ENCODE data around the gene RAB22A.

The RAB22A gene

GRCh38 chr20:58303547-58303946, 6.0 kb upstream of the RAB22A start:
- no peak for DNase-seq (ENCODE audit: low read depth)

GRCh38 chr20:58305061-58305460, 4.5 kb upstream of the RAB22A start:
- DNase-seq (ENCODE audit: low read depth), result no peak

DNA sequence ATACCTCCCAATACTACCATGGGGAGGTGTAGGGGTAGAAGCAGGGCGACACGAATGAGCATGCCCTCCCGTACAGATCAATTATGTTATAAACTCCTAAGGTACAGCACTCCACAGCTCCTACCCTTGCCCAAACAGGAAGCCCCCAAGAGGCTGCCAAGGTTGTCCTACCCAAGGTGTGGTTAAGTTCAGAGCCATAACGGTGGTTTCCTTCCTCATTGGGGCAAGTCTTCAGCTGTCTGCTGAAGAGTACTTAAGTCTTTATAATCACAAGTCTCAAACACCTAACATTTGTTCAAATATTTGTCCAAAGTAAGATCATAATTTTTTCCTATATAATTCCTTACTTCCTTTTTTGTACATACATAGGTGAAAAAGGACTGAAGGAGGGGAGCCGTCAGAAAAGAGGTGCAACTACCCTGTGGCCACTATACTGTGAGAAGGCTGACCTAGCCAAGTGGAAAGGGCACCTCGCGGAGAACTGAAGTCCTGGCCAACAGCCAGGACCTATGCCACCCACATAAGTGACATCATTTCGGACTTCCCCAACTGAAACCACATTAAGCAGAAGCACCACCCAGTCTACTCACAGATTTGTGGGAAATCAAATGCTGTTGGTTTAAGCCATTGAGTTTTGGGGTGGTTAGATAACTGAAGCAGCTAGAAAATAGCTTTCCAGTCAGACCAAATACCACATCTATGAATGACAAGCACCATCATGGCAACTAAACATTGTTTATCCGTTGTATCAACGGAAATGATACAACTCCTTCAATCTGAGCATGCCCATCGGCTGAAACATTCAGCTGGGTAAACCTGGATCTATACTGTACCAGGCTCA, 2.9 kb upstream of the RAB22A start:
- DNase-seq (ENCODE audit: low read depth), result peak; percentile 68

DNA sequence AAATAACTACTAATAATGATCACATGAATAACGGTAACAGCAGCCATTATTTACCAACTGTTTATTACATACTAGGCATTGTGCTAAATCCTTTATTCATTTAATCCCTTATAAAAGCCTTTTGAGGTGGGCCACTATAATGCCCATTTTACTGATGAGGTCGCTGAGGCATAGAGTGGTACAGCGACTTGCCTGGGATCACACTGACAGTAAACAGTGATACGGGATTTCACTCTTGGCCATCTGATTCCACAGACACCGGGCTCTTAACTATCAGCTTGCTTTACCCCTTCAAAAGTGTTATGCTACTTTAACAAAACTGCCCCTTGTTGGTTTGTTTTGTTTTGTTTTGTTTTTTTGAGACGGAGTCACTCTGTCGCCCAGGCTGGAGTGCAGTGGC, 2.2 kb upstream of the RAB22A start:
- DNase-seq (ENCODE audit: low read depth), result no peak

DNA sequence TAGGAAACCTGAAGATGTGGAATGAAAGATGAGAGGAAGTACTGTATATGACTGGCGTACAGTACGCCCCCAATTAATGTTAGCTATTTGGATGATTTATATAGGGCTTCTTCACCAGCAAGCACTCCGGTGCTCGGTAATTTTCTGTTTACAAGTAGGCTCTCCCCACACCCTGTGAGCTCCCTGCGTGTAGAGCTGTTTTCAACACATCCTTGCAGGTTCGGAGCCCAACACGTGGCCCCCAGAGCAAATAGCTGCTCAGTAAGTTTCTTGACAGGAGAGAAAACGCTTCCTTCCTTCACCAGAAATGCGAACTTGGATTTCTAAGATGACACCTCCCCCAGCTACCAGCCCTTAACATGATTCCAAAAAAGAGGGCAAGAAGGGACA, 1.2 kb upstream of the RAB22A start:
- no peak for DNase-seq (ENCODE audit: low read depth)

DNA sequence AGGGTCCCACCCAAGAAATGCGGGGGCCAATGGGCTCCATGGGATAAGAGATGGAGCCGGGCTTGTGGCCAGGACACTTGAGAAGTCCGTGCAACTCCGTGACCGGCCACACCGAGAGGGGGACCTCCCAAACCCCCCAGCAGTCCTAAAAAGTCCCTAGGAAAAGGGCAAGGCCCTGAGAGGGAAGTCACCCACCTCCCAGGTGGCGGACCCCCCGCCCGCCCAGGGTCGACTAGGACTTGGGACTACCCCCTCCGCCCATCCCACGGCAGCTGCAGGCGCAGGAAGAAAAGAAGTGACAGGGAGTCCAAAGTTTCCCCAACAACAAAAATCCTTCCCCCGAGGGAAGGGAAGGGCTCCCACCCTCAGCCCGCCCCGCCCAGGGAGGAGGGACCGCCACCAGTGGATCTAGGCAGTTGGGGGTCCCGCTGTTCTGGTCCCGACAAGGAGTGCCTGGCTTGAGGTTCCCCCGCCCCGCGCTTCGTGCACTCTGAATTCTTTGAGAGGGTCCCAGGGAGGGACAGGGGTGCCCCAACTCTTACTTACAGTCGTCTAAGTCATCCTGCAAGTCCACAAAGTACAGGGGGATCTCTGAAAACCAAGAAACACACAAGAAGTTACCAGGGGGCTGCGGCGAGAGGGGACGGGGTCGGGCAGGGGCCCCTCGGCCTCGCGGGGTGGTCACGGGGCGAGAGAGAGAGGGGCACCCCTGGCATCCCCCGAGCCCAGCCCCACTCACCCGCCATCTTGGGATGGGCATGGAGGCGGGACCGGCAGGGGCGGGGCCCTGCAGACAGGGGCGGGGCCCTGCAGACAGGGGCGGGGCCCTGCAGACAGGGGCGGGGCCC, 611 bp upstream of the RAB22A start:
- DNase-seq (ENCODE audit: low read depth), result no peak

GRCh38 chr20:58310291-58310782, 822 bp downstream of the RAB22A start:
- DNase-seq (ENCODE audit: low read depth), result no peak

GRCh38 chr20:58312836-58313235, 3.3 kb downstream of the RAB22A start:
- no peak for DNase-seq (ENCODE audit: low read depth)

GRCh38 chr20:58313396-58313795, 3.9 kb downstream of the RAB22A start:
- DNase-seq (ENCODE audit: low read depth), result peak; percentile 13

GRCh38 chr20:58321205-58321604, 11.7 kb downstream of the RAB22A start:
- DNase-seq (ENCODE audit: low read depth), result no peak

- DNase-seq (ENCODE audit: low read depth), result no peak
These were observed 12.6 kb downstream of the RAB22A start for GRCh38 chr20:58322083-58322482.

GRCh38 chr20:58325912-58326311, 16.4 kb downstream of the RAB22A start:
- DNase-seq (ENCODE audit: low read depth), result no peak

GRCh38 chr20:58327211-58327610, 17.7 kb downstream of the RAB22A start:
- DNase-seq (ENCODE audit: low read depth), result no peak

GRCh38 chr20:58328836-58329235, 19.3 kb downstream of the RAB22A start:
- DNase-seq (ENCODE audit: low read depth), result no peak

DNA sequence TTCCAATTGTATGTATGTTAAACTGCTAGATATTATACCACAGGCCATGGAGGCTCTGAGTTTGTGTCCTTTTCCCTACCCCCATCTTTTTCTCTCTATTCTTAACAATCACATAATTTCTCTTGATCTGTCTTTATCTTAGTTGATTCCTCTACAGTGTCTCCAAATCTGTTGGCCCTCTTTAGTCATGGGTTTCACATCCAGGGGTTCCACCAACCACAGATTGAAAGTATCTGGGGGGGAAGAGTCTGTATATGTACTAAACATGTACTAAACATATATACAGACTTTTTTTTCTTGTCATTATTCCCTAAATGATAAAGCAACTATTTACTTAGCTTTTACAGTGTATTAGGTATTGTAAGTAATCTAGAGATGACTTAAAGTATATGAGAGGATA, 20.2 kb downstream of the RAB22A start:
- DNase-seq (ENCODE audit: low read depth), result no peak

DNA sequence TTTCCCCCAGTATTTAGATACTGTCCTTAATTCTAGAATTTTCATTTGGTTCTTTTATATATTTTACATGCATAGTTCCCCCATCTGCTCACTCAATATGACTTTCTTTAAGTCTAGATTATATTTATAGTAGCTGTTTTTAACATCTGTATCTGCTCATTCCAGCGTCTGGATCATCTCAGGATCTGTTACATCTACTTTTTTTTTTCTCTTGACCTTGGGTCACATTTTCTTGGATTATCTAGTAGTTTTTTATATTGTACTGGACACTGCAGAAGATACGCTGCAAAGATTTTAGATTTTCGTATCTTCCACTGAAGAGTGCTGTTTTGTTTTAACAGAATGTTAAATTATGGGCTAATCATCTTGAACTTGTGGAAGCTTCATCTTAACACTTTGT, 20.7 kb downstream of the RAB22A start:
- DNase-seq (ENCODE audit: low read depth), result no peak

DNA sequence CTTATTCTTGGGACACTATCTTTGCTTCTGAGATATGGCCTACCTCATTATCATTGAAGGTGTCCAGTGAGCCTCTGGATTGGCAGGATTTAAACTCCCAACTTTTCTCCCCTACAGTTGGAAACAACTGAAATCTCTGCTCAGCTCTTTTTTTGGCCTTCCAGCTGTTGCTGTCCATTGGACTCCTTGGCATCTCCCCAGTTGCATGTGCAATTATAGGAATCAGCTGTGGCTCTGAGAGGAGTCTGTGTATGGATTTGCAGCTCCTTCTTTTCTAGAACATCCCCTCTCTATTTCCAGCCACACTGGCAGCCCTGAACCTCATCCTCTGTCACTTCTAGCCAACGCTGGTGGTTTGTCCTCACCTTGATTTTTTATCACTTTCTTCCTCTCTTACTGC, 21.2 kb downstream of the RAB22A start:
- DNase-seq (ENCODE audit: low read depth), result no peak

DNA sequence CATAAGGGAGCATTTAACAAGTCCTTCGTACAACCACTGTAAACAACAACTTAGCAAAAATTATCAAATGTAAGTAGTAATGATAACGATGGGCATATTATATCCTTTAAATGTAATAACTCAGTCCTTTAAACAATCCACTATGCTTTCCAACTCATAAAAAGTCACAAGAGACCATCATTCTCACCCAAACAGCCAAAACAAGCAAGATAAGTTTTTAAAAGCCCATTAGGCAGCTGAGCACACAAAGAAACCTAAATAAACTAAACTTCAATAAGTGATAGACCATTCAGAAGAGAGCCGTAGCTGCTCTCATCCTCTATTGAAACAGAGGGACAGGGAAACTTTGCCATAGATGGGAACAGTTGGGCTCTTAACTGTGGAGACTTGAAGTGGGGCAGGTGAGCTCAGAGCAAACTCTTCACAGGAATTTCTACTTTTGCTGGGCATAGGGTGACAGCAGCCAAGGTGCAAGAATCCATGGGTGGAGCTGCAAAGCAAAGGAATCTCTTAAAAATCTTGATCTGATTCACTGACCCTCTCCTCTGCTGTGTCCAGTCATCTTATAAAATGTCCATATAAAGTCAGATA, 22.5 kb downstream of the RAB22A start:
- DNase-seq (ENCODE audit: low read depth), result no peak

DNA sequence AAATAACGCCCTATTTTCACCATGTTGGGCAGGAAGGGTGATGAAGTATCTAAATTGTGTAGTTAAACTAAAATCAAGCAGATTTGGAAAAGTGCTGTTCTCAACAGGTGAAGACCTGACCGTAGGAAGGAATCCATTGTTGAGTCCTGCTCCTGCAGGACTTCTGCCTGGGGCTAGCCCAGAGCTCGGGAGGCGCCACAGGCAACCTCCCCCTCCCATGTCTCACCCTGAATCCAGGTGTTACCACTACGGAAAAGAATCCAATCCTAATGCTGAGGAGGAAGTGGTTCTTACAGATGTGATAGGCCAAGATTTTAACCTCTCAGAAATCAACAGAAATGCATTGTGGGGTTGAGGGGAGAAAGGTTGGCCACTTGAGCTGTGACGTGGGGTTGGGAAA, 30.2 kb downstream of the RAB22A start:
- no peak for DNase-seq (ENCODE audit: low read depth)

- no peak for DNase-seq (ENCODE audit: low read depth)
These were observed 30.6 kb downstream of the RAB22A start for GRCh38 chr20:58340151-58340550.

DNA sequence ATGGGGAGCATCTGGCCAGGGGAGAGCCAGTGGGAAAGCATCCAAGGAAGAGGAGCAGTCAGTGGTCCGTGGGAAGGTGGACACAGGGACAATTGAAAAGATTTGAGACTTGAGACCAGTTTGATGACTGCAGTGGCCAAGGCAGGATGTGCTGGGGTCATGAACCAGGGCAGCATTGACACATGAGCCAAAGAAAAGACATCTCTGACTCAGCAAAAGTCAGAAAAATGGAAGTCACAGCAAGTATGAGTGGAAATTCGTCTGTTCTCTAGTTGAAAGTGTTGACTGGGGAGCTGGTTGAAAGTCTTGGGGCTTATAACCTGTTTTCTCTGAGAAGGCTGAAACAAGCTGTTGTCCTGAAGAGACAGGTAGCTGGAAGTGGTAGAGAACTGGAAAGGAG, 31.3 kb downstream of the RAB22A start:
- no peak for DNase-seq (ENCODE audit: low read depth)

DNA sequence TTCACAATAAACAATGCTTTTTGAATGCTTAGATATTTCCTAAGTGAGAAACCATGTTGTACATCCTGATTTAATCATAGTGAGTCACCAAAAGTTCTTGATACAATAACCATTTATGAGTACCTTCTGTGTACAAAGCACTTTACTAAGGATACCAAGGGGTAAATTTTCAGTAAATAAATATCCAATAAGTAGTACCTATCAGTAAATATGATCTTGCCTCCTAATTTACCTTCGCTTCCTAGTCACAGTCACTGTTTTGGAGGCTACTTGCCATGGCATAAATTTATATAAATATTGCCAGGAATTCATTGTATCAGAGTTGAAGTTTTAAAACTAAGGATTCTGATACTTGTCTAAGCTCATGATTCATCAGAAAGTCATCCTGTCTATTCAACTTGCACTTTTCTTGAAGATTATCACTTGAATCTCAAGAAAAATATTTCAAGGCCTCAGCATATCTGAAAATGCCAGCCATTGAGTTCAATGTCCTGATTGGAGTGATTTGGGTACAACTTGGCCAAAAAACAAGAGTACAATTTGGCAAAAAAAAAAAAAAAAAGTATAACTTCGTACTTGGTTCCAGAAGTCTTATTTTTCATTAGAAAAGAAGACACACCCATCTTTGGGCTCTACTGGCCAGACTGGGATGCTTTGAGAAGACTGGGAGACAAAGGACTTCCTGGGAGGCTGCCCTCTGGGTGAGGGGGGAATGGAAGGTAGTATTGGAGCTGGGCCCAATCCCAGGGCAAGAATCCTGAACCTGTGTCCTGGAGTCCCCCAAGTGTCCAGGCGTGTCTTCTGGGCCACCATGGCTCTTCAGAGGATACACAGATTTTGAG, 32.8 kb downstream of the RAB22A start:
- no peak for DNase-seq (ENCODE audit: low read depth)
